ENCODE measurements around the gene CRELD2. TPM values are rescaled to one million over a fixed set of nuclear protein-coding genes. Genes with fewer than 3 reads are reported as not detected.

CRELD2 gene
- total and polyA plus RNA-seq, 2 of the 13 experiments (the other 11 are each of a cell fraction or from before 2014, with no cell fraction given): 17.2 to 44.7 TPM

- TF ChIP-seq IKZF4 (CRISPR knock-in tag; IDR thresholded peaks at IDR 0.05; ENCODE audit: borderline replicate concordance, low read depth, not compliant biosample characterization): no peak
- peak; percentile 90 for TF ChIP-seq ZNF687 (CRISPR knock-in tag; IDR thresholded peaks at IDR 0.05)
- TF ChIP-seq ZZZ3 (CRISPR knock-in tag; IDR thresholded peaks at IDR 0.05; ENCODE audit: borderline replicate concordance): peak; percentile 50; the same call in 1 of the 2 replicates
- no peak for TF ChIP-seq ZNF780A (CRISPR knock-in tag; IDR thresholded peaks at IDR 0.05)
- no peak for TF ChIP-seq ZSCAN31 (CRISPR knock-in tag; IDR thresholded peaks at IDR 0.05; ENCODE audit: low read depth)
- peak; percentile 86 for TF ChIP-seq ZNF18 (CRISPR knock-in tag; IDR thresholded peaks at IDR 0.05; ENCODE audit: insufficient replicate concordance)
- no peak for TF ChIP-seq JDP2 (CRISPR knock-in tag; IDR thresholded peaks at IDR 0.05; ENCODE audit: borderline replicate concordance)
- no peak for TF ChIP-seq ZNF20 (CRISPR knock-in tag; IDR thresholded peaks at IDR 0.05)
- TF ChIP-seq TFE3 (CRISPR knock-in tag; IDR thresholded peaks at IDR 0.05): no peak
- peak; percentile 54 for TF ChIP-seq SRSF1 (optimal IDR thresholded peaks at IDR 0.05; ENCODE audit: low read depth, low read length)
- TF ChIP-seq ZNF275 (CRISPR knock-in tag; IDR thresholded peaks at IDR 0.05; ENCODE audit: borderline replicate concordance): 0 out of 2 replicates have a peak, but pooled peaks have one; percentile 29
- TF ChIP-seq SMAD3 (CRISPR knock-in tag; IDR thresholded peaks at IDR 0.05): no peak
- no peak for TF ChIP-seq SIX1 (CRISPR knock-in tag; IDR thresholded peaks at IDR 0.05; ENCODE audit: borderline replicate concordance)
- TF ChIP-seq CSRNP1 (CRISPR knock-in tag; IDR thresholded peaks at IDR 0.05): 0 out of 2 replicates have a peak, but pooled peaks have one; percentile 5
- TF ChIP-seq ZNF775 (CRISPR knock-in tag; IDR thresholded peaks at IDR 0.05; ENCODE audit: borderline replicate concordance): no peak
- TF ChIP-seq ZNF776 (CRISPR knock-in tag; IDR thresholded peaks at IDR 0.05): no peak
- TF ChIP-seq SRY (CRISPR knock-in tag; IDR thresholded peaks at IDR 0.05): peak; percentile 24; the same call in 1 of the 2 replicates
Measured at GRCh38 chr22:49966774-49967705, 48.6 kb downstream of the CRELD2 start (continued).

All from HepG2 (cell line).